ENCODE measurements around the gene MRAS.

The MRAS gene

GRCh38 chr3:138401834-138402233 is 53.5 kb downstream of the MRAS start:
- no peaks in the 10 kb centered on the region for H3F3A ChIP-seq (ENCODE audit: insufficient read depth)

DNA sequence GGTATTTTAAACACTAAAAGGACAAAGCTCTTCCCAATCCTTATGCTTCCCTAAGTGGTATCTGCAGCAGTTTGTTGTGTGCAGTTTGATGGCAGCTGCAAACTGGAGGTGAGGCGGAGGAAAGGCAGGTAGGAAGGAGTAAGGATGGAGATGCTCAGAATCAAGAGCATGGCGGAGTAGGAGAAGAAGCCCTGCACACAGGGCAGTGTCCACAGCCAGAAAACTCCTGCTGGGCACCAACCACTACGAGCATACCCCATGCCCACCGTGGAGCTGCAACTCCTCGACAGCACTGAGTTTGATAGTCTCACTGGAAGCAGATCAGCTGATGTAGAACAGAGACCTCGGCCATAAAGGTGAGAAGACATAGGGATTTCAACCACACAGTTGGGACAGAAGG is 55.7 kb downstream of the MRAS start:
- Histone ChIP-seq H3K9ac (ENCODE audit: low read length) (no peak overlapping the region), H3K36me3 (ENCODE audit: low read length) (no peaks in the 10 kb centered on the region), H3K9me3 (ENCODE audit: insufficient read depth, low read length) (no peaks in the 10 kb centered on the region), H3F3A (ENCODE audit: insufficient read depth) (no peaks in the 10 kb centered on the region), H3K27me3 (ENCODE audit: low read length) (no peaks in the 10 kb centered on the region), H3K9me2 (replicated peaks; ENCODE audit: insufficient read depth, low read length) (no peaks in the 10 kb centered on the region), H3K27ac (ENCODE audit: low read depth, low read length) (no peak overlapping the region), H3K79me2 (ENCODE audit: insufficient read depth, low read length) (no peaks in the 10 kb centered on the region), H3K4me2 (ENCODE audit: low read depth, low read length, poor library complexity, severe bottlenecking) (no peak overlapping the region), H4K20me1 (ENCODE audit: low read depth, low read length) (no peaks in the 10 kb centered on the region), H3K4me3 (ENCODE audit: insufficient read depth, low read length, poor library complexity, severe bottlenecking) (no peak overlapping the region), H2AFZ (ENCODE audit: low read depth, low read length, severe bottlenecking) (no peak overlapping the region)
- TF ChIP-seq EZH2phosphoT487 (conservative IDR thresholded peaks at IDR 0.05; ENCODE audit: low read length) (no peak), CTCF (IDR thresholded peaks at IDR 0.05; ENCODE audit: insufficient read depth, low read length, poor library complexity, severe bottlenecking) (no peak)

More at GRCh38 chr3:138401834-138402233, 53.5 kb downstream of the MRAS start:
- no peaks in the 10 kb centered on the region for H3K9me3 ChIP-seq (ENCODE audit: insufficient read depth, low read length)
- no peaks in the 10 kb centered on the region for H3K79me2 ChIP-seq (ENCODE audit: insufficient read depth, low read length)
- H3K4me3 ChIP-seq (ENCODE audit: insufficient read depth, low read length, poor library complexity, severe bottlenecking), result no peak overlapping the region
- no peaks in the 10 kb centered on the region for H3K36me3 ChIP-seq (ENCODE audit: low read length)
- TF ChIP-seq EZH2phosphoT487 (conservative IDR thresholded peaks at IDR 0.05; ENCODE audit: low read length), result no peak
- no peak for TF ChIP-seq CTCF (IDR thresholded peaks at IDR 0.05; ENCODE audit: insufficient read depth, low read length, poor library complexity, severe bottlenecking)
- H2AFZ ChIP-seq (ENCODE audit: low read depth, low read length, severe bottlenecking), result no peak overlapping the region
- no peaks in the 10 kb centered on the region for H4K20me1 ChIP-seq (ENCODE audit: low read depth, low read length)
- no peak overlapping the region for H3K27ac ChIP-seq (ENCODE audit: low read depth, low read length)
- H3K4me2 ChIP-seq (ENCODE audit: low read depth, low read length, poor library complexity, severe bottlenecking), result no peak overlapping the region
- H3K9me2 ChIP-seq (replicated peaks; ENCODE audit: insufficient read depth, low read length), result no peaks in the 10 kb centered on the region
- H3K27me3 ChIP-seq (ENCODE audit: low read length), result no peaks in the 10 kb centered on the region
- no peak overlapping the region for H3K9ac ChIP-seq (ENCODE audit: low read length)

DNA sequence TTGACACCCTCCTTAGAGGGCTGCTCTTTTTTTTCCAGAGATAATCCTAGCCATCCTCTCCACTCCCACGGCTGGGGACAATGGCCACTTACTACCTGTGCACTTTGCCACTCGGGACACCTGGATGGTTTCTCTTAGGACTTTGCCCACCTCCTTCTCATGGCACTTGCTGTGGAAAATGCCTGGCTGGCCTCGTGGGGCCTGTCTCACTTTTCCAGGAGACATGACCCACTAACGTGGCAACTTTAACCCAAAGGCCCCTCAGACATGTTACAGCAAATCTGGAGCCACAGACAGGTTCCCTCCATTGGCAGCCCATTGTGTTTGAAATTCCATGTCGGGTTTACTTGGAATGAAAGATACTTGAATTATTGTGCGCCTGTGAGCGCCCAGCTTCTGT is 56.6 kb downstream of the MRAS start:
- TF ChIP-seq CTCF (IDR thresholded peaks at IDR 0.05; ENCODE audit: insufficient read depth, low read length, poor library complexity, severe bottlenecking), result no peak
- TF ChIP-seq EZH2phosphoT487 (conservative IDR thresholded peaks at IDR 0.05; ENCODE audit: low read length), result no peak
- Histone ChIP-seq H3K36me3 (ENCODE audit: low read length) (no peaks in the 10 kb centered on the region), H3K27ac (ENCODE audit: low read depth, low read length) (no peak overlapping the region), H3K27me3 (ENCODE audit: low read length) (no peaks in the 10 kb centered on the region), H3K9me3 (ENCODE audit: insufficient read depth, low read length) (no peaks in the 10 kb centered on the region), H3F3A (ENCODE audit: insufficient read depth) (no peaks in the 10 kb centered on the region), H3K9ac (ENCODE audit: low read length) (no peak overlapping the region), H3K79me2 (ENCODE audit: insufficient read depth, low read length) (no peaks in the 10 kb centered on the region), H2AFZ (ENCODE audit: low read depth, low read length, severe bottlenecking) (no peak overlapping the region), H3K4me2 (ENCODE audit: low read depth, low read length, poor library complexity, severe bottlenecking) (no peak overlapping the region), H3K4me3 (ENCODE audit: insufficient read depth, low read length, poor library complexity, severe bottlenecking) (no peak overlapping the region), H3K9me2 (replicated peaks; ENCODE audit: insufficient read depth, low read length) (no peaks in the 10 kb centered on the region), H4K20me1 (ENCODE audit: low read depth, low read length) (no peaks in the 10 kb centered on the region)

All from SU-DHL-6 (cell line).